ENCODE measurements around the gene TMEM171. TPM values are rescaled to one million over a fixed set of nuclear protein-coding genes. Genes with fewer than 3 reads are reported as not detected.

The TMEM171 gene
- total and polyA plus RNA-seq, 7 donors = 21.7 to 49.9 (median 46.8) TPM; not detected in 4

DNA sequence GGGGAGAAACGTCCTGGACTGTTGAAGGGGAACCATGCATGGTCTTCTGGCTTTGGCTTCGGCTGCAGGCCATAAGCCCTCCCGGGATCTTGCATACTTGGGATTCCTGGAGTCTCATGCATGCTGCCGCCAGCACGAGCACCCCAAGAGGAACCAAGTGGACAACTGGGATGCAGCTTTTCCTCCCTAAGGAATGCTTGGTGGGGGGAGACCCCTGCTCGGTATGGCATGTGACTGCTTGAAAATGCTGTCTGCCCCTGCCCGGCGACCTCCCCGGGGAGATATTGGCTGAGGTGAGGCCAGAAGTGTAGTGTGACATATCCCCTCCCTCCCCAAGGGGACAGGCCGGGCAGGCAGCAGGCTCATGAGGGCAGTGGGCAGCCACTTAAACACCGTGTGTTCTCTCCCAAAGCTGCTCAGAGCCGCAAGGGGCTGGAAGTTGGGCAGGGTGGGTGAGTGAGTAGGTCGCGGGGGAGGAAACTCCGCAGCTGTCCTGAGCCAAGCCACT, 15.7 kb downstream of the TMEM171 start:
- no peak for DNase-seq
- peaks cover 0 to 14% (median 6%) of the 10 kb centered on the region in 3 donors for H3K27me3 ChIP-seq
- no peaks in the 10 kb centered on the region for H3K9me3 ChIP-seq
- TF ChIP-seq POLR2A (IDR thresholded peaks at IDR 0.05) = no peak
- no peaks in the 10 kb centered on the region for H3K36me3 ChIP-seq
- H3K4me3 ChIP-seq = no peak overlapping the region
- H3K27ac ChIP-seq = no peak overlapping the region
- intact Hi-C loops (cut with DNase I) = no loop called here
- 66 to 70% methylated on average over 15 of the region's 15 CpGs for WGBS, 2 donors
- H3K4me1 ChIP-seq = no peaks in the 10 kb centered on the region

DNA sequence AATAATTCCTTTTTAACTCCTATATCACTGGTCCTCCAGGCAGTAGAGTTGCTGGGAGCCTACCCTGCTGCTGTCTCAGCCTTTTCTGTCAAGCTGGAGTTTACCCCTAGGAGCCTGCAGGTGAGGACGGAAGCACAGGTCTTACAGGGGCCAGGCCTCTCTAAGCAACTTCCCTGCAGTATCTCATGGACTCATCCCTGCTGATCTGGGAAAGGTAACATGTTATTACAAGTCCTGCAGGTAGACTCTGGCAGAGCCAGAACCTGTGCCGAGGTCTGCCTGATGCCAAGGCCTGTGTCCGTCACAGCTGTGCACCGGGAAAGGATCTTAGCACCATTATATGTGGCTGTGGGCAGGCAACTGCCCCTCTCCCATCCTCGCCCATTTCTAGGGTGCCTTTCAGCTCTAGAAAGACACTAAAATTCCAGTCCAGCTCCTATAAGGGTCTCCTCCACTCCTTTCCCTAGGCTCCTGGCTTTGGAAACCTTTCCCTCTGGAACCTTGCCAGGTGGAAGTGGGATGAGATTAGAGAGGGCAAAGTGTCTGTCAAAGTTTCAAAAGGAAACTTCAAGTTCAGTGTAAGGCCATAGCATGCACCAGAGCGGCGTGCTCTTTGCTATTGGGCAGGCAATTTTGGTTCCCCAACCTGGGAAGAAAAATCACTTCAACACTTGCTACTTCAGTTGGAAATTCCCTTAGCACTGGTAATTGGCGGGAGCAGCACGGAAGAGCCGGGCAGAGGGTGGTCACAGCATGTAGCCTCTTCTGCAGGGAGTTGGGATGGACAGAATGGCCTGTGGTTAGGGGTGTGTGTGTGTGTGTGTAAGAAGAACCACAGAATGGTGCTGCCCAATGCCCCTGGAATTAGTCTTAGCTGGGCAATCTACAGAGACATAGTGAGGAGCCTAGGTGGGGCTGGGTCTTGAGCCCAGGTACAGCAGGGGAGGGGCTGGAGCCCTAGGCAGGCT, 17.5 kb downstream of the TMEM171 start:
- Histone ChIP-seq H3K27ac (no peak overlapping the region), H3K9me3 (no peaks in the 10 kb centered on the region), H3K27me3 (peaks cover 0 to 14% (median 6%) of the 10 kb centered on the region in 3 donors), H3K36me3 (no peaks in the 10 kb centered on the region), H3K4me3 (no peak overlapping the region), H3K4me1 (no peaks in the 10 kb centered on the region)
- intact Hi-C loops (cut with DNase I) = no loop called here
- TF ChIP-seq POLR2AphosphoS5 (IDR thresholded peaks at IDR 0.05) (no peak), EP300 (IDR thresholded peaks at IDR 0.05) (no peak), POLR2A (IDR thresholded peaks at IDR 0.05) (no peak)
- TF ChIP-seq, protein P1, sequence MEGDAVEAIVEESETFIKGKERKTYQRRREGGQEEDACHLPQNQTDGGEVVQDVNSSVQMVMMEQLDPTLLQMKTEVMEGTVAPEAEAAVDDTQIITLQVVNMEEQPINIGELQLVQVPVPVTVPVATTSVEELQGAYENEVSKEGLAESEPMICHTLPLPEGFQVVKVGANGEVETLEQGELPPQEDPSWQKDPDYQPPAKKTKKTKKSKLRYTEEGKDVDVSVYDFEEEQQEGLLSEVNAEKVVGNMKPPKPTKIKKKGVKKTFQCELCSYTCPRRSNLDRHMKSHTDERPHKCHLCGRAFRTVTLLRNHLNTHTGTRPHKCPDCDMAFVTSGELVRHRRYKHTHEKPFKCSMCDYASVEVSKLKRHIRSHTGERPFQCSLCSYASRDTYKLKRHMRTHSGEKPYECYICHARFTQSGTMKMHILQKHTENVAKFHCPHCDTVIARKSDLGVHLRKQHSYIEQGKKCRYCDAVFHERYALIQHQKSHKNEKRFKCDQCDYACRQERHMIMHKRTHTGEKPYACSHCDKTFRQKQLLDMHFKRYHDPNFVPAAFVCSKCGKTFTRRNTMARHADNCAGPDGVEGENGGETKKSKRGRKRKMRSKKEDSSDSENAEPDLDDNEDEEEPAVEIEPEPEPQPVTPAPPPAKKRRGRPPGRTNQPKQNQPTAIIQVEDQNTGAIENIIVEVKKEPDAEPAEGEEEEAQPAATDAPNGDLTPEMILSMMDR (IDR thresholded peaks at IDR 0.05) = no peak
- WGBS, 2 donors = 87 to 94% methylated on average over 10 of the region's 10 CpGs
- no peak for DNase-seq

DNA sequence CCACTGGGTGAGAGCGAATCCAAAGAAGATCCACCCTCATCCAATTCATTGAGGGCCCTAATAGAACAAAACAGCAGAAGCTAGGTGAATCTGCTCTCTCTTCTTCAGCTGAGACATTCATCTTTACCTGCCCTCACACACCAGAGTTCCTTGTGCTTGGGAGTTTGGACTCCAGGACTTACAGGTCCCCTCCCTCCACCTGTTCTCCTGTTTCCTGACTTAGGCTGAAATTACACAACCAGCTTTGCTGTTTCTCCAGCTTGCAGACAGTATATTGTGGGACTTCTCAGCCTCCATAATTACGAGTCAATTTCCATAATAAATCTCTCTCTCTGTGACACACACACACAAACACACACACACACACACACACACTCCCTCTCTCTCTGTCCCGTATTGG, 19.1 kb downstream of the TMEM171 start:
- intact Hi-C loops (cut with DNase I) = no loop called here
- Histone ChIP-seq H3K27me3 (peaks cover 0 to 14% (median 6%) of the 10 kb centered on the region in 3 donors), H3K27ac (no peak overlapping the region), H3K36me3 (no peaks in the 10 kb centered on the region), H3K4me1 (no peaks in the 10 kb centered on the region), H3K9me3 (no peaks in the 10 kb centered on the region), H3K4me3 (no peak overlapping the region)
- 38 to 64% methylated on average over 3 of the region's 3 CpGs for WGBS, 2 donors
- no peak for DNase-seq
- TF ChIP-seq, protein P1 (IDR thresholded peaks at IDR 0.05) = no peak
- TF ChIP-seq POLR2AphosphoS5 (IDR thresholded peaks at IDR 0.05) (no peak), EP300 (IDR thresholded peaks at IDR 0.05) (no peak), POLR2A (IDR thresholded peaks at IDR 0.05) (no peak)

DNA sequence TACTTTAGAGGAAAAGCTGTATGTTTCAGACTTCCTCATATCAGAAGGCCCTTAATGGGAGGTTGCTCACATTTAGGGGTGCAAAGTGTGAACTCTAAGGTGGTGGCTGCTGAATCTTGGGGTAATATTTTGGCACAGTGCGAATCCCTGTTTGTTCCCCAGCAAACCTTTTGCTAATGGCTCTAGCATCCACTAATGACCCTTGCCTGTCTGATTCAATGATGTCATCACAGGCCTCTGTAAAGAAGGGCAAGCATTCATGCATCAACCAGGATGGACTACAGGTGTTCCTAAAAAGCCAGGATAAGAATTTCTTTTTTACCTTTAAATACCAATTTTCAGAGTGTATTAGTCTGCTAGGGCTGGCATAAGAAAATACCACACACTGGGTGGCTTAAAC, 20.4 kb downstream of the TMEM171 start:
- Histone ChIP-seq H3K4me3 (no peak overlapping the region), H3K4me1 (no peaks in the 10 kb centered on the region), H3K27me3 (peaks cover 0 to 14% (median 6%) of the 10 kb centered on the region in 3 donors), H3K27ac (no peak overlapping the region), H3K9me3 (no peaks in the 10 kb centered on the region), H3K36me3 (no peaks in the 10 kb centered on the region)
- intact Hi-C loops (cut with DNase I) = no loop called here
- WGBS, 2 donors = 96 to 98% methylated on average over 1 of the region's 1 CpG
- TF ChIP-seq, protein P1 (IDR thresholded peaks at IDR 0.05) = no peak
- TF ChIP-seq POLR2AphosphoS5 (IDR thresholded peaks at IDR 0.05) (no peak), EP300 (IDR thresholded peaks at IDR 0.05) (no peak), POLR2A (IDR thresholded peaks at IDR 0.05) (no peak)
- no peak for DNase-seq

DNA sequence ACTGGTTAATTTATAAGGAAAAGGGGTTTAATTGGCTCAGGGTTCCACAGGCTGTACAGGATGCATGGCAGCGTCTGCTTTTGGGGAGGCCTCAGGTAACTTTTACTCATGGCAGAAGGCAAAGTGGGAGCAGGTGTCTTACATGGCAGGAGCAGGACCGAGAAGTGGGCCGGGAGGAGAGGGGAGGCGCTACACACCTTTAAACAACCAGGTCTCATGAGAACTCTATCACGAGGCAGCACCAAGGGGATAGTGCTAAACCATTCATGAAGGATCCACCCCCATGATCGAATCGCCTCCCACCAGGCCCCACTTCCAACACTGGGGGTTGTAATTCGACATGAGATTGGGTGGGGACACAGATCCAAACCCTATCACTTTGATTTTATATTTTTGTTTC, 21.7 kb downstream of the TMEM171 start:
- H3K4me3 ChIP-seq = no peak overlapping the region
- no peak for DNase-seq
- H3K9me3 ChIP-seq = no peaks in the 10 kb centered on the region
- peaks cover 0 to 3% (median 0%) of the 10 kb centered on the region in 3 donors for H3K27me3 ChIP-seq
- no peak for TF ChIP-seq POLR2AphosphoS5 (IDR thresholded peaks at IDR 0.05)
- TF ChIP-seq POLR2A (IDR thresholded peaks at IDR 0.05) = no peak
- TF ChIP-seq, protein P1 (IDR thresholded peaks at IDR 0.05) = no peak
- 81% methylated on average over 8 of the region's 8 CpGs for WGBS, 2 donors
- no peaks in the 10 kb centered on the region for H3K4me1 ChIP-seq
- H3K36me3 ChIP-seq = no peaks in the 10 kb centered on the region
- H3K27ac ChIP-seq = no peak overlapping the region
- intact Hi-C loops (cut with DNase I) = no loop called here

Measured in sigmoid colon (tissue), 7 donors.